SK-N-SH (cell line): ENCODE results near the gene TMEM163. TPM values are rescaled to one million over a fixed set of nuclear protein-coding genes. Genes with fewer than 3 reads are reported as not detected.
A peak's percentile ranks its signal among the peaks of the same experiment; 100 is the strongest.

Experiments used
- CTCF ChIA-PET: fragments of 300-600, 350-600 bp; formaldehyde crosslinking; extraction: SDS; loops from one replicate; lab custom pipeline; 2021; lab: Yijun Ruan, JAX
- POLR2A ChIA-PET: fragments of 350-600 bp; sonication (Branson Sonifier 250); formaldehyde crosslinking; extraction: SDS; loops from one replicate; lab custom pipeline; 2020; ENCODE audit warnings: antibody characterized with exemption, inconsistent platforms; lab: Yijun Ruan, JAX
- DNase-seq: peaks from one replicate; pipeline ENCODE4 v3.0.0; 2012
- H2AFZ ChIP-seq: fragments of 200-600 bp; sonication (generic); 2 replicates; pipeline ENCODE4 v1.8.1; 2016; ENCODE audit warnings: antibody characterized with exemption, mild to moderate bottlenecking, low read depth
- H3F3A ChIP-seq: fragments of 200-600 bp; sonication (generic); replicated peaks from 2 replicates; pipeline ENCODE3; 2016; ENCODE audit warnings: antibody characterized with exemption, mild to moderate bottlenecking; ENCODE audit not compliant: insufficient read depth
- H3K27ac ChIP-seq, 2 experiments: fragments of 200-500 bp in 1 of 2; fragments of 200-600 bp in 1 of 2; sonication (Bioruptor generic) in 1 of 2; sonication (generic), shearing (Covaris generic) in 1 of 2; 2 replicates each; pipeline versions ENCODE4 v1.5.1 to v1.6.1; 2014 to 2016; ENCODE audit warnings: low read depth in 2 of 2, inconsistent platforms in 1 of 2, low read length in 1 of 2, mild to moderate bottlenecking in 1 of 2, mixed read lengths in 1 of 2
- H3K27me3 ChIP-seq: fragments of 200-600 bp; sonication (generic), shearing (Covaris generic); 2 replicates; pipeline ENCODE4 v1.6.1; 2016; ENCODE audit warnings: mixed run types; ENCODE audit not compliant: insufficient read depth
- H3K36me3 ChIP-seq, 2 experiments: fragments of 200-500 bp in 1 of 2; fragments of 200-600 bp in 1 of 2; sonication (Bioruptor generic) in 1 of 2; sonication (generic) in 1 of 2; replicated peaks in 1 of 2; 2 replicates each; pipeline versions ENCODE3 to v1.5.1; 2014 to 2016; ENCODE audit warnings: low read length in 1 of 2, mild to moderate bottlenecking in 1 of 2; ENCODE audit not compliant: insufficient read depth in 2 of 2, control insufficient read depth in 1 of 2
- H3K4me1 ChIP-seq, 2 experiments: fragments of 200-500 bp in 1 of 2; fragments of 200-600 bp in 1 of 2; sonication (Bioruptor generic) in 1 of 2; sonication (generic), shearing (Covaris generic) in 1 of 2; 2 replicates each; pipeline versions ENCODE4 v1.5.1 to v1.6.1; 2014 to 2016; ENCODE audit warnings: low read depth in 1 of 2, low read length in 1 of 2, mixed run types in 1 of 2; ENCODE audit not compliant: insufficient read depth in 2 of 2, control insufficient read depth in 1 of 2
- H3K4me2 ChIP-seq: fragments of 200-600 bp; sonication (generic), shearing (Covaris generic); 2 replicates; pipeline ENCODE4 v1.6.1; 2017; ENCODE audit warnings: mixed run types
- H3K4me3 ChIP-seq, 2 experiments: fragments of 200-500 bp in 1 of 2; fragments of 200-600 bp in 1 of 2; sonication (Bioruptor generic) in 1 of 2; sonication (generic), shearing (Covaris generic) in 1 of 2; 2 replicates each; pipeline versions ENCODE4 v1.5.1 to v1.8.1; 2014 to 2016; ENCODE audit warnings: low read depth in 2 of 2, inconsistent platforms in 1 of 2, low read length in 1 of 2, mild to moderate bottlenecking in 1 of 2, mixed read lengths in 1 of 2, moderate library complexity in 1 of 2
- H3K79me2 ChIP-seq: fragments of 200-600 bp; sonication (generic); 2 replicates; pipeline ENCODE4 v1.8.1; 2017; ENCODE audit warnings: mild to moderate bottlenecking; ENCODE audit not compliant: insufficient read depth
- H3K9ac ChIP-seq: fragments of 200-600 bp; sonication (generic); 2 replicates; pipeline ENCODE4 v1.6.1; 2017; ENCODE audit warnings: mixed run types
- H3K9me2 ChIP-seq: fragments of 200-600 bp; sonication (generic); 2 replicates; pipeline ENCODE4 v1.6.1; 2017; ENCODE audit warnings: mixed run types
- H3K9me3 ChIP-seq: fragments of 200-600 bp; sonication (generic); 2 replicates; pipeline ENCODE4 v1.6.1; 2017; ENCODE audit warnings: mixed run types, mild to moderate bottlenecking, moderate library complexity
- H4K20me1 ChIP-seq: fragments of 200-600 bp; sonication (generic); 2 replicates; pipeline ENCODE4 v1.6.1; 2017; ENCODE audit warnings: mild to moderate bottlenecking, mixed run types; ENCODE audit not compliant: insufficient read depth
- FOSL2 ChIP-seq: IDR thresholded peaks from 2 replicates; pipeline ENCODE4 v1.4.0; 2012; ENCODE audit warnings: low read depth, mild to moderate bottlenecking, moderate library complexity, borderline replicate concordance
- FOXJ3 ChIP-seq: sonication (generic); formaldehyde crosslinking; IDR thresholded peaks from 2 replicates; pipeline ENCODE4 v1.5.1; 2020; ENCODE audit warnings: mild to moderate bottlenecking, missing genetic modification reagents
- FOXM1 ChIP-seq: IDR thresholded peaks from 2 replicates; pipeline ENCODE4 v1.4.0; 2012; ENCODE audit warnings: low read depth, mild to moderate bottlenecking
- NRF1 ChIP-seq: IDR thresholded peaks from 2 replicates; pipeline ENCODE4 v1.6.1; 2012; ENCODE audit warnings: low read depth, mild to moderate bottlenecking, low read length
- POLR2AphosphoS5 ChIP-seq: IDR thresholded peaks from 2 replicates; pipeline ENCODE4 v1.6.1; 2012; ENCODE audit warnings: low read depth, low read length
- RAD21 ChIP-seq: IDR thresholded peaks from 2 replicates; pipeline ENCODE4 v1.6.1; 2012; ENCODE audit warnings: mild to moderate bottlenecking, low read length
- RFX5 ChIP-seq: IDR thresholded peaks from 2 replicates; pipeline ENCODE4 v1.6.1; 2012; ENCODE audit warnings: mild to moderate bottlenecking, improper control_type of control experiment, low read length
- RXRA ChIP-seq: IDR thresholded peaks from 2 replicates; pipeline ENCODE4 v1.4.0; 2012; ENCODE audit warnings: low read depth, mild to moderate bottlenecking, borderline replicate concordance
- SIN3A ChIP-seq: IDR thresholded peaks from 2 replicates; pipeline ENCODE4 v1.6.1; 2012; ENCODE audit warnings: low read depth, mild to moderate bottlenecking, low read length, moderate library complexity, borderline replicate concordance
- SMC3 ChIP-seq: IDR thresholded peaks from 2 replicates; pipeline ENCODE4 v1.6.1; 2012; ENCODE audit warnings: low read depth, low read length, improper control_type of control experiment
- TAF1 ChIP-seq: IDR thresholded peaks from 2 replicates; pipeline ENCODE4 v1.6.1; 2012; ENCODE audit warnings: low read depth, mild to moderate bottlenecking, low read length, moderate library complexity, borderline replicate concordance
- TCF12 ChIP-seq: IDR thresholded peaks from 2 replicates; pipeline ENCODE4 v1.4.0; 2012
- YY1 ChIP-seq: IDR thresholded peaks from 2 replicates; pipeline ENCODE4 v1.4.0; 2012; ENCODE audit warnings: low read depth, mild to moderate bottlenecking
- WGBS: methylation state at CpG from one replicate; pipeline ENCODE4 v1.1.6; 2017; ENCODE audit warnings: low lambda C conversion rate; 5-methylcytosine and 5-hydroxymethylcytosine counted together
- polyA plus RNA-seq, 3 experiments: library from polyadenylated mRNA; depleted of rRNA; stranded (reverse); fragments of >200 nt; gene quantifications; 2 replicates each; pipeline ENCODE4 v1.2.3, GENCODE V29; 2012
- TF ChIP-seq, protein P1 (sequence below): IDR thresholded peaks from 2 replicates; pipeline ENCODE4; 2012
- TF ChIP-seq, protein P2 (sequence below): fragments of 200-600 bp; sonication (generic); IDR thresholded peaks from 2 replicates; pipeline ENCODE4 v1.6.1; 2017; ENCODE audit warnings: antibody characterized with exemption, mild to moderate bottlenecking, moderate library complexity
- TF ChIP-seq, protein P3 (sequence below): fragments of 150-350 bp; IDR thresholded peaks from 2 replicates; pipeline ENCODE4 v1.6.1; 2016; ENCODE audit warnings: mild to moderate bottlenecking, low read depth, low read length
- TF ChIP-seq, protein P4 (sequence below): IDR thresholded peaks from 2 replicates; pipeline ENCODE4 v1.4.0; 2012; ENCODE audit warnings: low read depth, borderline replicate concordance

The TMEM163 gene
- polyA plus RNA-seq, 1 of the 3 experiments (the other 2 are of a cell fraction), result not detected

DNA sequence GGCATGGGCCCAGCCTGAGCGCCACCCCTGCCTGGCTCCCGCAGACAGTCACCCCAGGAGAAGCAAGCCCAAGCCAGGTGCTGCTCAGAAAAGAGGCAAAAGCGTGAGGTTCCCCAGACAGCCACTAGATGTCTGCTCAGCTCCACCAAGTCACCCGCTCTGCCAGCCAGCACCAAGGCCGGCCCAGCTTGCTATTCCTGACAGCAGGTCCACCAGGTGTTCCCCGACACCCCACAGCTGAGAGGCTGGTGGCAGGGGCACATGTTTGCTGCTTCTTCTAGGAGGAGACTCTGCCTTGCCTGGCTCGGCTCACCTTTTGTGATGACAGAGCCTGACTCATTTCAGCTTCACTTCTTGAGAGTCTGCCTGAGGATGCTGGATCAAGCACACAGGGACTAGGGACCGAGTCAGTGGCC lies 258.2 kb downstream of the TMEM163 start:
- no peaks in the 10 kb centered on the region for H3K9me3 ChIP-seq
- TF ChIP-seq SMC3, result peak; percentile 76
- TF ChIP-seq, protein P1, sequence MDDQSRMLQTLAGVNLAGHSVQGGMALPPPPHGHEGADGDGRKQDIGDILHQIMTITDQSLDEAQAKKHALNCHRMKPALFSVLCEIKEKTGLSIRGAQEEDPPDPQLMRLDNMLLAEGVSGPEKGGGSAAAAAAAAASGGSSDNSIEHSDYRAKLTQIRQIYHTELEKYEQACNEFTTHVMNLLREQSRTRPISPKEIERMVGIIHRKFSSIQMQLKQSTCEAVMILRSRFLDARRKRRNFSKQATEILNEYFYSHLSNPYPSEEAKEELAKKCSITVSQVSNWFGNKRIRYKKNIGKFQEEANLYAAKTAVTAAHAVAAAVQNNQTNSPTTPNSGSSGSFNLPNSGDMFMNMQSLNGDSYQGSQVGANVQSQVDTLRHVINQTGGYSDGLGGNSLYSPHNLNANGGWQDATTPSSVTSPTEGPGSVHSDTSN, result no peak
- no peak for TF ChIP-seq FOXM1
- TF ChIP-seq, protein P2, sequence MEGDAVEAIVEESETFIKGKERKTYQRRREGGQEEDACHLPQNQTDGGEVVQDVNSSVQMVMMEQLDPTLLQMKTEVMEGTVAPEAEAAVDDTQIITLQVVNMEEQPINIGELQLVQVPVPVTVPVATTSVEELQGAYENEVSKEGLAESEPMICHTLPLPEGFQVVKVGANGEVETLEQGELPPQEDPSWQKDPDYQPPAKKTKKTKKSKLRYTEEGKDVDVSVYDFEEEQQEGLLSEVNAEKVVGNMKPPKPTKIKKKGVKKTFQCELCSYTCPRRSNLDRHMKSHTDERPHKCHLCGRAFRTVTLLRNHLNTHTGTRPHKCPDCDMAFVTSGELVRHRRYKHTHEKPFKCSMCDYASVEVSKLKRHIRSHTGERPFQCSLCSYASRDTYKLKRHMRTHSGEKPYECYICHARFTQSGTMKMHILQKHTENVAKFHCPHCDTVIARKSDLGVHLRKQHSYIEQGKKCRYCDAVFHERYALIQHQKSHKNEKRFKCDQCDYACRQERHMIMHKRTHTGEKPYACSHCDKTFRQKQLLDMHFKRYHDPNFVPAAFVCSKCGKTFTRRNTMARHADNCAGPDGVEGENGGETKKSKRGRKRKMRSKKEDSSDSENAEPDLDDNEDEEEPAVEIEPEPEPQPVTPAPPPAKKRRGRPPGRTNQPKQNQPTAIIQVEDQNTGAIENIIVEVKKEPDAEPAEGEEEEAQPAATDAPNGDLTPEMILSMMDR, result peak; percentile 55
- TF ChIP-seq TCF12, result no peak
- no peak for TF ChIP-seq FOSL2
- no peak for TF ChIP-seq TAF1
- TF ChIP-seq RAD21, result peak; percentile 88
- TF ChIP-seq NRF1, result no peak
- TF ChIP-seq FOXJ3 (CRISPR knock-in tag), result no peak
- peak; percentile 76 for DNase-seq
- H3K4me2 ChIP-seq, result no peak overlapping the region
- H3K27me3 ChIP-seq, result no peaks in the 10 kb centered on the region
- WGBS, result 88% methylated on average over 5 of the region's 8 CpGs
- no peaks in the 10 kb centered on the region for H3K9me2 ChIP-seq
- ChIA-PET CTCF (interaction anchor here (0.5 to 5.5 kb wide), 48 partner anchors 9 to 616 kb away, joined by 3 to 50 read pairs (median 4); no protein-coding TSS in a partner anchor), POLR2A (interaction anchor here (0.9 to 1.1 kb wide), 3 partner anchors 8 to 458 kb away, joined by 3 read pairs; partner anchors contain the start of gene CCNT2)
- H3K9ac ChIP-seq, result no peak overlapping the region
- peaks cover 0 to 14% of the 10 kb centered on the region in 2 experiments; a peak in 1 of 4 replicates for H3K4me1 ChIP-seq
- H3K4me3 ChIP-seq, result peak overlapping the region in 1 of 2 experiments; percentile 27; a peak in 1 of 4 replicates
- H3K36me3 ChIP-seq, result peaks cover 0 to 2% of the 10 kb centered on the region in 2 experiments
- no peaks in the 10 kb centered on the region for H3K79me2 ChIP-seq
- no peaks in the 10 kb centered on the region for H3F3A ChIP-seq
- H2AFZ ChIP-seq, result no peak overlapping the region
- H3K27ac ChIP-seq, result no peak overlapping the region; a peak in 1 of 4 replicates
- H4K20me1 ChIP-seq, result no peaks in the 10 kb centered on the region

DNA sequence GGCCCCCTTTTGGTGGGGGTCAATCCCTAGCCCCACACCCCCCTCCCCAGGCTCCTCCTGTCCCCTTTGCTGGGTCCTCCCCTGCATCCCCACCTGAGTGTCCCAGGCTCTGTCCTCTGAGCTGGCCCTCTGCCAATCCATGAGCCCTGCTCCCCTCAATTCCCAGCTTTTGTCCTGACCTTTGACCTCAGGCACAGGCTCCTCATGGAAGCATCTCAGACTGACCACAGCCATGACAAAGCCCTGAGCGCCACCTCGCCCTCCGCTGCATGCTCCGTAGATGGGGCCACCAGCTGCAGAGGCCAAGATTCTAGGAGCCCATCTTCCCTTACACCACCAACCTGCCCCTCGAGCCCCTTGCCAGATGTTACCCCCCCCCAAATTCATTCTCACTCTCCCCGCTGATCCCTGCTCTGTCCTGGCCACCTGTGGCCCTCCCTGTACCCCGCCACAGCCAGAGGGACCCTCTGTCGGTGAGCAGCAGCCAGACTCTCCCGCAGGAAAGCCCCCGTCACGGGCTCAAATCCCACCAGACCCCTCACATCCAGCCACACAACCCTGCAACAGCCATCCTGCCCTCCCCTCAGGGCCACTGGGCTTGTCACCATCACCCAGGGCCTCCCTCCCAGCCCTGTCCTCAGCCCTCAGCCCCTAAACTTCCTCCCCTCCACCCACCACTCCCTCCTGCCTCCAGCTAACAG lies 258.9 kb downstream of the TMEM163 start:
- no peaks in the 10 kb centered on the region for H4K20me1 ChIP-seq
- no peak overlapping the region for H3K4me2 ChIP-seq
- H3K9me3 ChIP-seq, result no peaks in the 10 kb centered on the region
- H3F3A ChIP-seq, result no peaks in the 10 kb centered on the region
- peak; percentile 25 for DNase-seq
- peaks cover 0 to 14% of the 10 kb centered on the region in 2 experiments; a peak in 1 of 4 replicates for H3K4me1 ChIP-seq
- H3K9me2 ChIP-seq, result no peaks in the 10 kb centered on the region
- H3K27ac ChIP-seq, result no peak overlapping the region
- no peak for TF ChIP-seq SMC3
- TF ChIP-seq TCF12, result no peak
- TF ChIP-seq, protein P2, result no peak
- TF ChIP-seq YY1, result no peak
- TF ChIP-seq, protein P3, sequence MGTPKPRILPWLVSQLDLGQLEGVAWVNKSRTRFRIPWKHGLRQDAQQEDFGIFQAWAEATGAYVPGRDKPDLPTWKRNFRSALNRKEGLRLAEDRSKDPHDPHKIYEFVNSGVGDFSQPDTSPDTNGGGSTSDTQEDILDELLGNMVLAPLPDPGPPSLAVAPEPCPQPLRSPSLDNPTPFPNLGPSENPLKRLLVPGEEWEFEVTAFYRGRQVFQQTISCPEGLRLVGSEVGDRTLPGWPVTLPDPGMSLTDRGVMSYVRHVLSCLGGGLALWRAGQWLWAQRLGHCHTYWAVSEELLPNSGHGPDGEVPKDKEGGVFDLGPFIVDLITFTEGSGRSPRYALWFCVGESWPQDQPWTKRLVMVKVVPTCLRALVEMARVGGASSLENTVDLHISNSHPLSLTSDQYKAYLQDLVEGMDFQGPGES, result no peak
- TF ChIP-seq, protein P4, sequence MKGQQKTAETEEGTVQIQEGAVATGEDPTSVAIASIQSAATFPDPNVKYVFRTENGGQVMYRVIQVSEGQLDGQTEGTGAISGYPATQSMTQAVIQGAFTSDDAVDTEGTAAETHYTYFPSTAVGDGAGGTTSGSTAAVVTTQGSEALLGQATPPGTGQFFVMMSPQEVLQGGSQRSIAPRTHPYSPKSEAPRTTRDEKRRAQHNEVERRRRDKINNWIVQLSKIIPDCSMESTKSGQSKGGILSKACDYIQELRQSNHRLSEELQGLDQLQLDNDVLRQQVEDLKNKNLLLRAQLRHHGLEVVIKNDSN, result no peak
- no peak for TF ChIP-seq RXRA
- no peak for TF ChIP-seq SIN3A
- no peak for TF ChIP-seq RFX5
- no peak for TF ChIP-seq POLR2AphosphoS5
- TF ChIP-seq NRF1, result no peak
- no peak for TF ChIP-seq FOXM1
- 69% methylated on average over 8 of the region's 11 CpGs for WGBS
- no peak overlapping the region for H3K9ac ChIP-seq
- POLR2A ChIA-PET, result interaction anchor here (0.9 to 1.1 kb wide), 3 partner anchors 9 to 458 kb away, joined by 3 read pairs; partner anchors contain the start of gene CCNT2
- CTCF ChIA-PET, result interaction anchor here (0.6 to 5.5 kb wide), 37 partner anchors 9 to 616 kb away, joined by 3 to 50 read pairs (median 5); no protein-coding TSS in a partner anchor
- no peaks in the 10 kb centered on the region for H3K27me3 ChIP-seq
- no peaks in the 10 kb centered on the region for H3K79me2 ChIP-seq
- no peak overlapping the region for H2AFZ ChIP-seq
- H3K4me3 ChIP-seq, result no peak overlapping the region
- peaks cover 0 to 2% of the 10 kb centered on the region in 2 experiments for H3K36me3 ChIP-seq
